ENCODE measurements around the gene ADARB1. TPM values are rescaled to one million over a fixed set of nuclear protein-coding genes. Genes with fewer than 3 reads are reported as not detected.

The ADARB1 gene
- total RNA-seq, 1 experiment from 2014 or later, result 15.8 TPM

- WGBS (ENCODE audit: extremely low coverage, insufficient read length, low lambda C conversion rate), result no CpG with 5 or more reads among the region's 29 CpGs
- Mint-ChIP-seq H3K4me3 (peak overlapping the region; percentile 77 to 89; a peak in 3 of 5 replicates), H3K9me3 (peaks cover 0 to 3% of the 10 kb centered on the region in 2 experiments; a peak in 3 of 5 replicates), H3K27me3 (ENCODE audit: low read depth) (peaks cover 25% of the 10 kb centered on the region), H3K4me1 (peaks cover 24 to 27% of the 10 kb centered on the region in 2 experiments), H3K27ac (no peak overlapping the region), H3K36me3 (ENCODE audit: insufficient read depth in 1 of 3, low read depth in 3 of 3) (peaks cover 0 to 2% (median 0%) of the 10 kb centered on the region in 3 experiments; a peak in 2 of 7 replicates)
- Histone ChIP-seq H3K4me2 (ENCODE audit: insufficient read depth, insufficient read length, low read length) (no peak overlapping the region), H2AFZ (ENCODE audit: low read length) (no peak overlapping the region), H3K27me3 (ENCODE audit: insufficient read depth, low read length) (peaks cover 11% of the 10 kb centered on the region; the same call in 1 of the 2 replicates), H3K9ac (ENCODE audit: extremely low read depth, insufficient read length, low read length) (no peak overlapping the region), H3K56ac (ENCODE audit: insufficient read length, low read depth, low read length) (no peak overlapping the region), H4K5ac (ENCODE audit: insufficient read length, low read depth, low read length) (no peak overlapping the region), H2BK5ac (ENCODE audit: insufficient read length, low read length) (no peak overlapping the region), H3K23ac (ENCODE audit: insufficient read length, low read depth, low read length) (no peak overlapping the region), H2BK12ac (ENCODE audit: insufficient read length, low read depth, low read length) (no peak overlapping the region), H3K14ac (ENCODE audit: insufficient read depth, low read length) (no peak overlapping the region), H3K4ac (ENCODE audit: low read depth, low read length) (no peak overlapping the region), H3K9me3 (ENCODE audit: control insufficient read depth, low read depth, low read length) (no peaks in the 10 kb centered on the region), H4K20me1 (ENCODE audit: control insufficient read depth, insufficient read depth, insufficient read length) (no peaks in the 10 kb centered on the region), H3K79me1 (ENCODE audit: insufficient read depth, low read depth, low read length, poor library complexity, severe bottlenecking) (no peaks in the 10 kb centered on the region), H2BK20ac (ENCODE audit: low read depth, low read length, poor library complexity, severe bottlenecking) (no peak overlapping the region), H3K23me2 (ENCODE audit: insufficient read length, low read depth, low read length, poor library complexity, severe bottlenecking) (peaks cover 7% of the 10 kb centered on the region), H3K79me2 (ENCODE audit: insufficient read depth, low read length) (no peaks in the 10 kb centered on the region), H2AK5ac (ENCODE audit: insufficient read length, low read length) (no peak overlapping the region), H3K4me1 (ENCODE audit: insufficient read depth, low read length) (no peaks in the 10 kb centered on the region), H3K18ac (ENCODE audit: insufficient read length, low read depth, low read length) (no peak overlapping the region), H3T11ph (ENCODE audit: low read length) (no peak overlapping the region), H2BK120ac (ENCODE audit: low read depth, low read length, poor library complexity, severe bottlenecking) (no peak overlapping the region), H4K91ac (ENCODE audit: insufficient read length, low read depth, low read length) (no peak overlapping the region), H2BK15ac (ENCODE audit: low read depth, low read length) (no peak overlapping the region), H3K27ac (ENCODE audit: insufficient read length, low read depth, low read length) (no peak overlapping the region), H4K8ac (replicated peaks; ENCODE audit: insufficient read length, low read depth, low read length) (no peak overlapping the region)
- no peak for DNase-seq
- TF ChIP-seq CTCF (conservative IDR thresholded peaks at IDR 0.05), result no peak
Measured at GRCh38 chr21:45072738-45073300, 1.6 kb upstream of the ADARB1 start.
